GM10248 (cell line): ENCODE results near the gene CRTC1.
A peak's percentile ranks its signal among the peaks of the same experiment; 100 is the strongest.

ENCODE experiments used
- CTCF ChIA-PET: fragments of 300-600 bp; sonication (Branson Sonifier 250); formaldehyde crosslinking; extraction: SDS; loops from one replicate; lab custom pipeline; 2021; ENCODE audit warnings: antibody characterized with exemption; lab: Yijun Ruan, JAX
- POLR2A ChIA-PET: fragments of 350-650 bp; sonication (Branson Sonifier 250); formaldehyde crosslinking; extraction: SDS; loops from one replicate; lab custom pipeline; 2020; ENCODE audit warnings: antibody characterized with exemption; lab: Yijun Ruan, JAX
- DNase-seq: peaks from one replicate; pipeline ENCODE4 v3.0.0; 2012; ENCODE audit errors: extremely low spot score
- CTCF ChIP-seq: IDR thresholded peaks from 2 replicates; pipeline ENCODE4 v1.5.1; 2012; ENCODE audit warnings: mild to moderate bottlenecking, low read depth; ENCODE audit errors: extremely low read depth, missing control alignments, control extremely low read depth

The CRTC1 gene

GRCh38 chr19:18683109-18683957, at the start of gene CRTC1:
Gene CRTC1, plus strand, starts transcription at chr19:18683680. Its CDS starts 23 bp downstream, at chr19:18683703.
- CTCF ChIA-PET, result interaction anchor here (0.9 to 1.3 kb wide), 3 partner anchors 9 to 94 kb away, joined by 3 to 4 read pairs (median 3); partner anchors contain the start of gene REX1BD
- TF ChIP-seq CTCF, result peak; percentile 5
- peak; percentile 98 for DNase-seq
- POLR2A ChIA-PET, result interaction anchor here (0.6 to 0.7 kb wide), 2 partner anchors 96 to 493 kb away, joined by 6 to 8 read pairs; no protein-coding TSS in a partner anchor

- no peak for TF ChIP-seq CTCF
- ChIA-PET CTCF (interaction anchor here (0.7 to 2.0 kb wide), 3 partner anchors 41 to 209 kb away, joined by 3 to 4 read pairs (median 3); partner anchors contain the start of gene REX1BD), POLR2A (interaction anchor here (1.2 kb wide), 1 partner anchor 56 kb away, joined by 3 read pairs; no protein-coding TSS in a partner anchor)
- no peak for DNase-seq
Measured at GRCh38 chr19:18634612-18635297, 48.7 kb upstream of the CRTC1 start.

GRCh38 chr19:18635831-18636182, 47.7 kb upstream of the CRTC1 start:
- no peak for DNase-seq
- ChIA-PET POLR2A (interaction anchor here (1.2 kb wide), 1 partner anchor 57 kb away, joined by 3 read pairs; no protein-coding TSS in a partner anchor), CTCF (interaction anchor here (1.1 kb wide), 1 partner anchor 42 kb away, joined by 3 read pairs; no protein-coding TSS in a partner anchor)
- TF ChIP-seq CTCF, result no peak

- ChIA-PET POLR2A (no interaction called here), CTCF (no interaction called here)
- peak; percentile 99 for DNase-seq
- no peak for TF ChIP-seq CTCF
Measured at GRCh38 chr19:18636183-18636968, 47.1 kb upstream of the CRTC1 start.

- no peak for DNase-seq
- POLR2A ChIA-PET, result no interaction called here
- CTCF ChIA-PET, result no interaction called here
- no peak for TF ChIP-seq CTCF
Measured at GRCh38 chr19:18636969-18637629, 46.4 kb upstream of the CRTC1 start, which contains the start of gene KLHL26. Gene KLHL26, plus strand, starts transcription at chr19:18637028. Its CDS starts 27 bp downstream, at chr19:18637055.
